ENCODE data around the gene P2RY1. TPM values are rescaled to one million over a fixed set of nuclear protein-coding genes. Genes with fewer than 3 reads are reported as not detected.
A peak's percentile ranks its signal among the peaks of the same experiment; 100 is the strongest.

P2RY1 gene, protein sequence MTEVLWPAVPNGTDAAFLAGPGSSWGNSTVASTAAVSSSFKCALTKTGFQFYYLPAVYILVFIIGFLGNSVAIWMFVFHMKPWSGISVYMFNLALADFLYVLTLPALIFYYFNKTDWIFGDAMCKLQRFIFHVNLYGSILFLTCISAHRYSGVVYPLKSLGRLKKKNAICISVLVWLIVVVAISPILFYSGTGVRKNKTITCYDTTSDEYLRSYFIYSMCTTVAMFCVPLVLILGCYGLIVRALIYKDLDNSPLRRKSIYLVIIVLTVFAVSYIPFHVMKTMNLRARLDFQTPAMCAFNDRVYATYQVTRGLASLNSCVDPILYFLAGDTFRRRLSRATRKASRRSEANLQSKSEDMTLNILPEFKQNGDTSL
- polyA plus RNA-seq (ENCODE audit: low read depth in 6 of 6) = under 1 TPM in 1 of 6 donors, not detected in 5; 0.07 TPM

DNA sequence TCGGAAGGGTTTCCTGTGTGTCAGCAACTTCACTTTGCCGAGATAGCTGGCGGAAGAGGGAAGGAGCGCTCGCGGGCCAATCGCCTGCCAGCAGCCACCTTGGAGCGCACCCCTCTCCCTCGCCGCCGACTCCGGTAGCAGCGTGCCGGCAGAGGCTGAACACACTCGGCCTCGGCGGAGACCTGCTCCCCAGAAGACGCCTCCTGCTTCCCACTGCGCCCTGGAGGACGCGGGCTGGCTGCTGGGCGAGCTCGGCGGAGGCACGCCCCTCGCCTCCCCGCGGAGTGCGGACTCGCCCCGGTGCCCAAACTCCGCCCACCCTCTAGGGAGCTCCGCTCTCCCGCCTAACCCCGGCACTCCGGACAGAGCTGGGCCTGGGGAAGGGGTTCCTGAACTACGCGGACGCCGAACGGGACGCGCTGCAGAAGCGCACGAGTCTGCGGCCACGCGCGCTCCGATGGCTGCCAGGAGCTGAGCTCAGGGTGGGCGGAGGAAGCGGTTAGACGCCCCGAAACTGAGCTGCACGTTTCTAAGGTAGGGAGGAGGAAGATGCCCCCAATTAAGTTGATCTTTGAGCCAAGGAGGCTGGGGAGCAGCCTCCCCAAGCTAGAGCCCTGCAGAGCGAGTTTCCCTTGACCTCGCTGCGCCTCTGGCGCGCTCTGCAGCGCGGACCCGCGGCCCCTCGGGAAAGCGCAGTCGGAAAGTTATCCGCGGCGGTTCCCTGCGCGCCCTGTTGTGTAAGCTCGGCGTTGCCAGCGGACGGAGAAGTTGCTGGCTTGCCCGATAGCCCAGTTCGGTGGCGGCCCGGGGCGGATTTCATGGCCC, at the start of gene P2RY1:
TSS of gene P2RY1 (plus strand) at position 356 of the 825 bp plus-strand sequence. CDS start 652 bp downstream, outside the sequence.
- DNase-seq = peak; percentile 26
- peaks cover 13 to 52% (median 44%) of the 10 kb centered on the region in 3 donors for H3K27me3 Mint-ChIP-seq
- peak within 1 kb of the TSS in 2 of 6 donors; percentile 33 to 34 for H3K27ac Mint-ChIP-seq
- H3K9me3 Mint-ChIP-seq = no peaks in the 10 kb centered on the region
- H3K36me3 Mint-ChIP-seq = no peaks in the 10 kb centered on the region
- H3K4me1 Mint-ChIP-seq = peaks cover 18 to 20% (median 18%) of the 10 kb centered on the region in 3 donors
- H3K4me3 Mint-ChIP-seq = peak within 1 kb of the TSS; percentile 87 to 95 (median 94)
- ATAC-seq (ENCODE audit: low read depth in 2 of 2) = peak; percentile 58 to 66

DNA sequence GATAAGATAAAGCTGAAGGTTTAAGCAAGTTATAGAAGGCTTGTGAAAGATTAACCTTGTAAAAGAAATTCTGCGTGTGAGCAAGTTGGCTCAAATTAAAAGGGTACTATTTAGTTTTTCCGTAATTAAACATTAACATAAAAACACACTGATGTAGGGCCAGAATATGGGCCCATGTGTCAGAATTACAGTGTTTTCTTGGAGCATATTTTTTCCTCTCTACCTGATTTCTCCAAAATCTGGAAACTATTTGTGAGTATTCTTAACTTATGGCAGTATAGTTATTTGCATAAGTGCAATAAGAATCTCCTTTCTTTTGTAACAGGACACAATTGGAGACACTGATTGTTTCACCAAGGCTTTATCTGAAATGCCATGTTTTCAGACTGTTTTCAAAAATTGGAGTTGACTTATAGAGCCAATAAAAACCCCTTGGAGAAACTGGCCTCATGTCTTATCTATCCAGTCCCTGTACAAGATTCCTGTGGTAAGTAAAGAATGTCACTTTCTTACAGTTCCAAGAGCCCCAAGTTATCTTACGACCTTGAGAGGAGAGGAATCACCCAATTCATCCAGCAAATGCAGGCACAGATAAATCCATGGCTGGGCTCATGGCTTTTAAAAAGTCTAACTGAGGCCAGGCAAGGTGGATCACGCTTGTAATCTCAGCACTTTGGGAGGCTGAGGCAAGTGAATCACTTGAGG, 47.8 kb upstream of the P2RY1 start:
- Mint-ChIP-seq H3K27me3 (peaks cover 8 to 14% (median 11%) of the 10 kb centered on the region in 3 donors), H3K36me3 (no peaks in the 10 kb centered on the region), H3K27ac (no peak overlapping the region), H3K4me1 (no peaks in the 10 kb centered on the region), H3K9me3 (peaks cover 0 to 17% (median 4%) of the 10 kb centered on the region in 7 donors), H3K4me3 (no peak overlapping the region)
- ATAC-seq (ENCODE audit: low read depth in 2 of 2) (no peak), DNase-seq (no peak)

DNA sequence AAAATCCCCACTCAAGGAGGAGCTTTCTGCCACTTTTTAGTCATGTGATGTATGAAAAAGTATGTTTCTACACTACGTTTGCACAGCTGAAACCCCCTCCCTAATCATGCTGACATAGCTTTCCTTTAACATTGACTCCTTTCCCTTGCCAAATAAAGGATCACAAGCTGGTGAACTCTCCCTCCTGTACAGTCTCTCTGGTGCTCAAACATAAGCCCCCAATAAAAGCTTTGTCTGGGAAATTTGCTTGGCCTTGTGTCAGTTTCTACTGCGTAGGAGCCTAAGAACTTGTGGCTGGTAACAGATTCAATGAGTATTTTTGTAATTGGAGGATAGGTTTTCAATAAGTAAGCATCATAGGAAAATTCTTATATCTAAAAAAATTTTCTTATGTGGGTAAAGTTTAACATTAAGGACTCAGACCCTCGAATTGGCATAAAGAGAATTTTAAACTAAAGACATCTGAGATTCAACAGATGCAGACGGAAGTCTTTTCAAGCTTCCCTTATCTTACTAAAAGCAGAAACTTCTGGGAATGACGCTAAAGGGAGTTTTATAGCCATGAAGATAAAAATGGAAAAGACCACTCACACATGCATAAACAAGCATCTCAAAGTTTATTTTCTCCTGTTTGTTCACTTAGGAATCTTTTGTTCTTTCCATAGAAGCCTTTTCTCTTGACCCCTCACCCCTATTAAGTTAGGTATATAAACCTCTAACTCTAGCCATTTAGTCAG, 44.1 kb upstream of the P2RY1 start:
- H3K27me3 Mint-ChIP-seq = peaks cover 0 to 4% (median under 1%) of the 10 kb centered on the region in 3 donors
- peaks cover 0 to 14% (median 4%) of the 10 kb centered on the region in 7 donors for H3K9me3 Mint-ChIP-seq

GRCh38 chr3:152793969-152794368, 41.0 kb upstream of the P2RY1 start:
- H3K36me3 Mint-ChIP-seq = no peaks in the 10 kb centered on the region
- ATAC-seq (ENCODE audit: low read depth in 2 of 2) (no peak), DNase-seq (no peak)
- H3K27me3 Mint-ChIP-seq = peaks cover 0 to 4% (median 1%) of the 10 kb centered on the region in 3 donors
- peaks cover 0 to 4% (median 2%) of the 10 kb centered on the region in 7 donors for H3K9me3 Mint-ChIP-seq
- H3K27ac Mint-ChIP-seq = no peak overlapping the region
- no peak overlapping the region for H3K4me3 Mint-ChIP-seq
- no peaks in the 10 kb centered on the region for H3K4me1 Mint-ChIP-seq

More for the DNA sequence above, 44.1 kb upstream of the P2RY1 start:
- Mint-ChIP-seq H3K27ac (no peak overlapping the region), H3K4me1 (no peaks in the 10 kb centered on the region), H3K36me3 (no peaks in the 10 kb centered on the region), H3K4me3 (no peak overlapping the region)
- no peak for DNase-seq
- ATAC-seq (ENCODE audit: low read depth in 2 of 2) = no peak

DNA sequence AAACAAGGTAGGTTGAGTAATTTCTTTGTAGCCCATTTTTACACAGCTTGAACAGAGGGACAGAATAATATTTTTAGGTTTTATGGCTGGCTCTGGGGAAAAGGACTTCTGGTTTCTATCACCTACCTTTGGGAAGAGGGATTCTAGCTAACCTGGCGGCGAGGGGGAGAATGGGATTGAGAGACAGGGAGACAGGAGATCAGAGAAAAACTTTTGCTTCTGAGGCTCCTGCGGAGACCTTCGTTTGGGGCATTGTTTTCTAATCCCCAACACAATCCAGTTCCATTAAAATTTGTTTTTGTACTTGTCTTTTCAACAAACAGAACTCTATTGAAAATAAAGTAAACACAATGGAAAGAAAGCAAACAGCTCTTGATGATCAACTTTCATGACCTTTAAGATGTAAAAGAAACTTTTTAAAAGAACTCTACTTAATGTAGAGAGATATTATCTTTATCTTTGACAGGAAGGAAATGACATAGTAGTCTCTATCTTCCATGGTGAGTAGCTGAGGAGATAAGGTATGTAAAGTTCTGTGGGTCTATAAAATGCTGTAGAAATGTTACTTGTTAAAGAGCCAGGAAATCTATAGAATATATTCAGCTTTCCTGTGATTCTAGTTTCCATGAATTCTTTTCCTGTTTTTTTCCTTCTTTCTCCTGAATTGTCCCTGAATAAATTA, 37.0 kb upstream of the P2RY1 start:
- H3K36me3 Mint-ChIP-seq = no peaks in the 10 kb centered on the region
- DNase-seq = no peak
- ATAC-seq (ENCODE audit: low read depth in 2 of 2) = no peak
- H3K9me3 Mint-ChIP-seq = peaks cover 0 to 4% (median 0%) of the 10 kb centered on the region in 7 donors
- peak overlapping the region in 1 of 6 donors; percentile 81 for H3K27ac Mint-ChIP-seq
- H3K27me3 Mint-ChIP-seq = peaks cover 0 to 3% (median 0%) of the 10 kb centered on the region in 3 donors
- no peak overlapping the region for H3K4me3 Mint-ChIP-seq
- no peaks in the 10 kb centered on the region for H3K4me1 Mint-ChIP-seq

- ATAC-seq (ENCODE audit: low read depth in 2 of 2) (no peak), DNase-seq (no peak)
- Mint-ChIP-seq H3K4me1 (no peaks in the 10 kb centered on the region), H3K9me3 (no peaks in the 10 kb centered on the region), H3K27me3 (no peaks in the 10 kb centered on the region), H3K36me3 (no peaks in the 10 kb centered on the region), H3K27ac (no peak overlapping the region), H3K4me3 (no peak overlapping the region)
These were observed 22.8 kb upstream of the P2RY1 start for GRCh38 chr3:152811974-152812760.

DNA sequence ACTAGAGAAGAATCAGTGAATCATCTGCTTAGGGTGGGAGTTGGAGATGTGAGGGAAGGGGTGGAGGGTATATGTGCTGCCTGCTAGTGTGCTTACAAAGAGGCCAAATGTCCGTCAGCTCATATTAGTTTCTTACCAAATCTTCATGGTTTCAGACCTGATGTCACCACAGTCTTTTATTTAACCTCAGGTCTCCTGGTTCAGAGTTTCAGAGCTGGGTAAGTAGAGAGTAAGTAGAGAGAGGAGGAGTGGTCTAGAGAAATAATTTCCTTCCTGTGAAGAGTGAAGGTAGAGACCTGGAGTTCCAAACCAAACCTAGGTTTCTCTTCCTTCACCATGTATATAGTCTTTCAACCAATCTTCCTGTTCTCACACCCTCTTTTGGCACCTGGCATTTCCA, 17.5 kb upstream of the P2RY1 start:
- Mint-ChIP-seq H3K27ac (no peak overlapping the region), H3K4me1 (no peaks in the 10 kb centered on the region), H3K4me3 (no peak overlapping the region), H3K36me3 (no peaks in the 10 kb centered on the region), H3K9me3 (no peaks in the 10 kb centered on the region), H3K27me3 (no peaks in the 10 kb centered on the region)
- DNase-seq (no peak), ATAC-seq (ENCODE audit: low read depth in 2 of 2) (no peak)

DNA sequence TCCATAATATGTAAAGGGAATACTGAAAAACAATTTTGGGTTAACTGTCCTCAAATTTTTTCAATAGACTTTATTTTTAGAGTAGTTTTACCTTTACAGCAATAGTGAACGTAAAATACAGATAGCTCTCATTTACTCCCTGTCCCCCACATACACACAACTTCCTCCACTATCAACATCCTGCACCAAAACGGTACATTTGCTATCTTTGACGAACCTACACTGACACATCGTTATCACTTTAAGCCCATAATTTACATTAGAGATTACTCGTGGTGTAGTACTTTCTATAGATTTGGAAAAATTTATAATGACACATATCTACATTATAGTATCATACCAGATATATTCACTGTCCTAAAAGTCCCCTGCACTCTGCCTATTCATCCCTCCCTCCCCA, 16.9 kb upstream of the P2RY1 start:
- H3K9me3 Mint-ChIP-seq = no peaks in the 10 kb centered on the region
- H3K4me1 Mint-ChIP-seq = no peaks in the 10 kb centered on the region
- no peak overlapping the region for H3K4me3 Mint-ChIP-seq
- ATAC-seq (ENCODE audit: low read depth in 2 of 2) = no peak
- no peak overlapping the region for H3K27ac Mint-ChIP-seq
- no peak for DNase-seq
- no peaks in the 10 kb centered on the region for H3K36me3 Mint-ChIP-seq
- H3K27me3 Mint-ChIP-seq = peaks cover 0 to 2% (median 0%) of the 10 kb centered on the region in 3 donors

DNA sequence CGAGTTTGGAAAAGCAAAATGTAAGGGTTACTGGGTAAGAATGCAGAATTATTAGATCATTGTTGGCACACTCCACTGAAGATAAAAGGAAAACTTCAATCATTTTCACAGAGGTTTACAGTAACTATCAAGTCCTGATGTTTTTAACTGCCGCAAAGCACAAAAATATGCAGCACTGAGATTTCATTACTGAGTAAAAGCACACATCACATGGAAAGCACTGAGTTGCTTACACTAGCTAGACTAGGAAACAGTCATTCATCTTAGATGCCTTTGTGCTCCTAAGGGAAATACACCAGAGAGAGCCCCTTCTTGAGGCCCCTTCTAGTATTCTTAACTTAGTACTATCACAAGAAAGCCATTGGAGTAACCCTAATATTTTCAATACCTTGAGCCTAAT, 11.8 kb upstream of the P2RY1 start:
- Mint-ChIP-seq H3K4me3 (no peak overlapping the region), H3K36me3 (no peaks in the 10 kb centered on the region), H3K27ac (no peak overlapping the region), H3K27me3 (peaks cover 0 to 4% (median 0%) of the 10 kb centered on the region in 3 donors), H3K9me3 (no peaks in the 10 kb centered on the region), H3K4me1 (no peaks in the 10 kb centered on the region)
- ATAC-seq (ENCODE audit: low read depth in 2 of 2) (no peak), DNase-seq (no peak)

- Mint-ChIP-seq H3K27ac (no peak overlapping the region), H3K4me1 (no peaks in the 10 kb centered on the region), H3K4me3 (no peak overlapping the region), H3K27me3 (peaks cover 0 to 4% (median 0%) of the 10 kb centered on the region in 3 donors), H3K9me3 (no peaks in the 10 kb centered on the region), H3K36me3 (no peaks in the 10 kb centered on the region)
- DNase-seq (no peak), ATAC-seq (ENCODE audit: low read depth in 2 of 2) (no peak)
These were observed 11.2 kb upstream of the P2RY1 start for GRCh38 chr3:152823781-152824180.

DNA sequence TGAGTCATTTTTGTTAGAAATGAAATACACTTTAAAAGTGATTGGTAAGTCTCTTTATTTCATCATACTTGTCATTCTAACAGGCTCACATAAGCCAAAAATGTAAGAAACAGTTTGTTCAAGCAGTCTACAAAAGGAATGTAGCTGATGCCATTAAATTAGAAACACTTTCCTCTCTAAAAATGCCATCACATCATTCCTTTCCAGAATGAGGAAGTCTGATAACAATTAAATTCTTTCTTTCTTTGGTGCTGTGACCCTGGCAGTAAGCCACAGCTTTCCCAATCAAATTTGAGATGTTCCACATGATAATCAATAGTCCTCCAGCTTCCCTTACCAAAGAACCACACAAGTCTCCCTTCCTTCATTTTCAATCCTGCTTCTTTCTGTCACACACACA, 9.4 kb upstream of the P2RY1 start:
- DNase-seq (no peak), ATAC-seq (ENCODE audit: low read depth in 2 of 2) (no peak)
- no peak overlapping the region for H3K27ac Mint-ChIP-seq
- no peaks in the 10 kb centered on the region for H3K36me3 Mint-ChIP-seq
- no peaks in the 10 kb centered on the region for H3K4me1 Mint-ChIP-seq
- H3K4me3 Mint-ChIP-seq = no peak overlapping the region
- H3K27me3 Mint-ChIP-seq = peaks cover 4 to 6% (median 5%) of the 10 kb centered on the region in 3 donors
- H3K9me3 Mint-ChIP-seq = no peaks in the 10 kb centered on the region

DNA sequence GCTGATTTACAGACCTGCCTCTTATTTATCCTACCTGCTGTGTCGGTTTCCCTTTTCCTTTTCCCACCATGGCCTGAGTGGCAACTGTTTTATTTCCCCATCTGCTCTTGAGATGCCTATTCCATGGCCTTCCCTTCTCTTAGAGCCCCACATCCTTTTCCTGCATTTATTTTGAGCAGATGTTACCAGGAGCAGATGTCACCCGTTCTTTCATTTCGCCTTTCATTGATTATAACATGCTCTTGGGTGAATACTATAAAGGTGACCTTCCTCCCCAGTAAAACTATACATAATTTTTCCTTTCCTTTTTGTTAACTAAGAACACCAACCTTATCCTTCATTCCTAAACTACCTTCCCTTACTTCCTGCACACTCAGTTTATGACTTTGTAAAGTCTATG, 8.5 kb upstream of the P2RY1 start:
- Mint-ChIP-seq H3K4me3 (no peak overlapping the region), H3K27me3 (peaks cover 4 to 13% (median 11%) of the 10 kb centered on the region in 3 donors), H3K4me1 (no peaks in the 10 kb centered on the region), H3K9me3 (no peaks in the 10 kb centered on the region), H3K27ac (no peak overlapping the region), H3K36me3 (no peaks in the 10 kb centered on the region)
- no peak for ATAC-seq (ENCODE audit: low read depth in 2 of 2)
- DNase-seq = no peak

Data from naive B cell (primary cell).